Lower lobe of right lung (tissue), 2 donors: ENCODE data around the gene OS9. TPM values are rescaled to one million over a fixed set of nuclear protein-coding genes. Genes with fewer than 3 reads are reported as not detected.
"Not testable (repeated sequence)": the region's sequence is repeated elsewhere in the genome, so short reads cannot be mapped to it uniquely, and the experiment has no call there.

ENCODE experiments used
- ATAC-seq, 2 donors: fragments of 200-7000 bp; cut with Tn5 transposase; one replicate each; pipeline ENCODE4 v1.9.1; 2020 to 2022; ENCODE audit warnings: mild to moderate bottlenecking in 2 of 2, moderate library complexity in 2 of 2
- DNase-seq: peaks from one replicate; pipeline ENCODE4 v3.0.0-alpha.2; 2020
- H3K27ac ChIP-seq: fragments of 200-600 bp; one replicate; pipeline ENCODE4 v1.8.0; 2022
- H3K27me3 ChIP-seq: fragments of 200-600 bp; one replicate; pipeline ENCODE4 v1.8.0; 2022; ENCODE audit warnings: low read depth
- H3K36me3 ChIP-seq: fragments of 200-600 bp; one replicate; pipeline ENCODE4 v1.8.0; 2022; ENCODE audit warnings: mild to moderate bottlenecking
- H3K4me1 ChIP-seq: fragments of 200-600 bp; one replicate; pipeline ENCODE4 v1.8.0; 2022
- H3K4me3 ChIP-seq: fragments of 200-600 bp; one replicate; pipeline ENCODE4 v1.8.0; 2022; ENCODE audit warnings: mild to moderate bottlenecking
- H3K9me3 ChIP-seq: fragments of 200-600 bp; one replicate; pipeline ENCODE4 v1.8.0; 2022
- CTCF ChIP-seq: fragments of 200-600 bp; IDR thresholded peaks from one replicate; pipeline ENCODE4 v1.8.0; 2022; ENCODE audit warnings: antibody characterized with exemption, mild to moderate bottlenecking
- intact Hi-C: fragments of 100-400 bp; cut with DNase I; formaldehyde crosslinking; loops from one replicate; pipeline ENCODE4 v1.11.0; 2022
- long read RNA-seq: library from polyadenylated mRNA; unstranded; transcript quantifications from one replicate; pipeline ENCODE4 v2.0.0, GENCODE V29; 2021
- total RNA-seq: library from RNA; stranded (reverse); fragmentation: NEBNext Ultra II Directional; extraction: Animal tissue kit (Norgen Biotek cat#: 25700); gene quantifications from one replicate; pipeline ENCODE4 v1.2.1, GENCODE V29; 2021
- donor health status: DM: no; HTN: yes; CAD: no; lungs with severe emphysema.

Gene OS9, protein sequence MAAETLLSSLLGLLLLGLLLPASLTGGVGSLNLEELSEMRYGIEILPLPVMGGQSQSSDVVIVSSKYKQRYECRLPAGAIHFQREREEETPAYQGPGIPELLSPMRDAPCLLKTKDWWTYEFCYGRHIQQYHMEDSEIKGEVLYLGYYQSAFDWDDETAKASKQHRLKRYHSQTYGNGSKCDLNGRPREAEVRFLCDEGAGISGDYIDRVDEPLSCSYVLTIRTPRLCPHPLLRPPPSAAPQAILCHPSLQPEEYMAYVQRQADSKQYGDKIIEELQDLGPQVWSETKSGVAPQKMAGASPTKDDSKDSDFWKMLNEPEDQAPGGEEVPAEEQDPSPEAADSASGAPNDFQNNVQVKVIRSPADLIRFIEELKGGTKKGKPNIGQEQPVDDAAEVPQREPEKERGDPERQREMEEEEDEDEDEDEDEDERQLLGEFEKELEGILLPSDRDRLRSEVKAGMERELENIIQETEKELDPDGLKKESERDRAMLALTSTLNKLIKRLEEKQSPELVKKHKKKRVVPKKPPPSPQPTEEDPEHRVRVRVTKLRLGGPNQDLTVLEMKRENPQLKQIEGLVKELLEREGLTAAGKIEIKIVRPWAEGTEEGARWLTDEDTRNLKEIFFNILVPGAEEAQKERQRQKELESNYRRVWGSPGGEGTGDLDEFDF
- total RNA-seq: 294 TPM
- long read RNA-seq, transcript OS9-220 (14 exons, 2,135 nt): minor isoform, 147 of 603 reads
- long read RNA-seq, transcript OS9-204 (15 exons, 2,091 nt): minor isoform, 19 of 603 reads
- long read RNA-seq, transcript OS9-201 (14 exons, 2,505 nt): minor isoform, 54 of 603 reads
- long read RNA-seq, transcript OS9-202 (15 exons, 2,691 nt): major isoform, 182 of 603 reads
- long read RNA-seq, partial matches to known transcripts: 74 of 603 reads
- long read RNA-seq, other reads (novel, unspliced or antisense): 115 of 603 reads

GRCh38 chr12:57693659-57694458 lies at the start of gene OS9:
OS9 (plus strand) TSS chr12:57694132; CDS start chr12:57694162, 30 bp downstream.
- DNase-seq (peak; percentile 97), ATAC-seq (peak; percentile 99)
- intact Hi-C loops: no loop called here
- Histone ChIP-seq H3K4me3 (peak within 1 kb of the TSS; percentile 93), H3K27me3 (no peaks in the 10 kb centered on the region), H3K27ac (peak within 1 kb of the TSS; percentile 88), H3K36me3 (peaks cover 30% of the 10 kb centered on the region), H3K9me3 (no peaks in the 10 kb centered on the region), H3K4me1 (peaks cover 16% of the 10 kb centered on the region)
- peak; percentile 71 for TF ChIP-seq CTCF

DNA sequence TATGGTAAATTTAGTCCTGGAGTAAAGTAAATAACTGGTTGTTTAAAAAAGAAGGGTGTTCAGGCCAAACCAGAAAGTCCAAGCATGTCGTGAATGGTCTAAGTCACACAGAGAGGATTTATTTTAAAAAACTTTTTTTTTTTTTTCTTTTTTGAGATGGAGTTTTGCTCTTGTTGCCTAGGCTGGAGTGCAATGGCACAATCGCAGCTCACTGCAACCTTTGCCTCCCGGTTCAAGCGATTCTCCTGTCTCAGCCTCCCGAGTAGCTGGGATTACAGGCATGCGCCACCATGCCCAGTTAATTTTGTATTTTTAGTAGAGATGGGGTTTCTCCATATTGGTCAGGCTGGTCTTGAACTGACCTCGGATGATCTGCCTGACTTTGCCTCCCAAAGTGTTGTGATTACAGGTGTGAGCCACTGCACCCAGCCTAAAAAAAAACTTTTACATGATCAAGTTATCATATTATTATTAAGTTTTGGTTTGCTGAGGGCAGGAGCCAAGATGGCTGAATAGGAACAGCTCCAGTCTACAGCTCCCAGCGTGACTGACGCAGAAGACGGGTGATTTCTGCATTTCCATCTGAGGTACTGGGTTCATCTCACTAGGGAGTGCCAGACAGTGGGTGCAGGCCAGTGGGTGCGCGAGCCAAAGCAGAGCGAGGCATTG lies 47.8 kb upstream of the OS9 start:
- H3K27me3 ChIP-seq, H3K36me3 ChIP-seq, H3K27ac ChIP-seq, ATAC-seq, intact Hi-C loops, H3K4me3 ChIP-seq, H3K9me3 ChIP-seq, DNase-seq, H3K4me1 ChIP-seq: not testable (repeated sequence)

DNA sequence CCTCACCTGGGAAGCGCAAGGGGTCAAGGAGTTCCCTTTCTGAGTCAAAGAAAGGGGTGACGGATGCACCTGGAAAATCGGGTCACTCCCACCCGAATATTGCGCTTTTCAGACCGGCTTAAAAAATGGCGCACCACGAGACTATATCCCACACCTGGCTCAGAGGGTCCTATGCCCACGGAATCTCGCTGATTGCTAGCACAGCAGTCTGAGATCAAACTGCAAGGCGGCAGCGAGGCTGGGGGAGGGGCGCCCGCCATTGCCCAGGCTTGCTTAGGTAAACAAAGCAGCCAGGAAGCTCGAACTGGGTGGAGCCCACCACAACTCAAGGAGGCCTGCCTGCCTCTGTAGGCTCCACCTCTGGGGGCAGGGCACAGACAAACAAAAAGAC lies 47.3 kb upstream of the OS9 start:
- ATAC-seq, intact Hi-C loops: not testable (repeated sequence)

DNA sequence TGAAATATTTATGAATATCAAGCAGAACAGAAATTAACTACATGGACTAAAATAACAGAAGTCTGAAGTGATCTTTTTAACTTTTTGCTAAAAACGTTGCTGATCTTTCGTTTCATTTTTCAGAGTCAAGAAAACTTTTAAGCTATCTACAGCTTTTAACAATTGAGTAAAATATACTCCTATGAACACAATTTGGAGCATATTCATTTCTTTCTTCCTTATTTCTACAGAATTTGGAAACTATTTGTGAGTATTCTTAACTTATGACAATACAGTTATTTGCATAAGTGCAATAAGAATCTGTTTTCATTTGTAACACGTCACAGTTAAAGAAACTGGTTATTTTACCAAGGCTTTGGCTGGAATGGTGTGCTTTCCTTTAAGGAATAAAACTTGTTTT lies 39.9 kb upstream of the OS9 start:
- Histone ChIP-seq H3K27me3 (no peaks in the 10 kb centered on the region), H3K36me3 (no peaks in the 10 kb centered on the region), H3K9me3 (no peaks in the 10 kb centered on the region), H3K4me1 (peaks cover 6% of the 10 kb centered on the region), H3K4me3 (no peak overlapping the region), H3K27ac (no peak overlapping the region)
- no peak for ATAC-seq
- intact Hi-C loops: no loop called here
- TF ChIP-seq CTCF: no peak
- DNase-seq: no peak

More for the DNA sequence above, 47.3 kb upstream of the OS9 start:
- H3K36me3 ChIP-seq, H3K4me1 ChIP-seq, H3K9me3 ChIP-seq, H3K4me3 ChIP-seq, DNase-seq, H3K27me3 ChIP-seq, H3K27ac ChIP-seq: not testable (repeated sequence)

GRCh38 chr12:57655541-57656240 lies 38.2 kb upstream of the OS9 start:
- no peaks in the 10 kb centered on the region for H3K36me3 ChIP-seq
- DNase-seq: no peak

DNA sequence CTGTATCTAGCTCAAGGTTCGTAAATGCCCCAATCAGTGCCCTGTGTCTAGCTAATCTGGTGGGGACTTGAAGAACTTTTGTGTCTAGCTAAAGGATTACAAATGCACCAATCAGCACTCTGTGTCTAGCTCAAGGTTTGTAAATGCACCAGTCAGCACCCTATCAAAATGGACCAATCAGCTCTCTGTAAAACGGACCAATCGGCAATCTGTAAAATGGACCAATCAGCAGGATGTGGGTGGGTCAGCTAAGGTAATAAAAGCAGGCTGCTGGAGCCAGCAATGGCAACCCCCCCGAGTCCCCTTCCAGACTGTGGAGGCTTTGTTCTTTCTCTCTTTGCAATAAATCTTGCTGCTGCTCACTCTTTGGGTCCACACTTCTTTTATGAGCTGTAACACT lies 37.5 kb upstream of the OS9 start:
- H3K36me3 ChIP-seq, H3K4me1 ChIP-seq, H3K4me3 ChIP-seq, ATAC-seq, H3K27ac ChIP-seq, intact Hi-C loops, H3K27me3 ChIP-seq, H3K9me3 ChIP-seq, DNase-seq: not testable (repeated sequence)

More at GRCh38 chr12:57655541-57656240, 38.2 kb upstream of the OS9 start:
- no peak for ATAC-seq
- Histone ChIP-seq H3K4me3 (no peak overlapping the region), H3K9me3 (no peaks in the 10 kb centered on the region), H3K4me1 (peaks cover 6% of the 10 kb centered on the region), H3K27me3 (no peaks in the 10 kb centered on the region), H3K27ac (no peak overlapping the region)
- TF ChIP-seq CTCF: no peak
- intact Hi-C loops: no loop called here
